Neutrophil (primary cell): Measurements from ENCODE around the gene SLITRK1.

Experiments used
- H3K27ac ChIP-seq: fragments of 200-600 bp; sonication (generic); 2 replicates; pipeline ENCODE4 v1.5.1; 2016; ENCODE audit warnings: mild to moderate bottlenecking, moderate library complexity
- H3K27me3 ChIP-seq: fragments of 200-600 bp; sonication (generic); 2 replicates; pipeline ENCODE4 v1.6.0; 2016; ENCODE audit warnings: mild to moderate bottlenecking
- H3K36me3 ChIP-seq: fragments of 200-600 bp; sonication (generic); 2 replicates; pipeline ENCODE4 v1.5.1; 2017
- H3K4me1 ChIP-seq, 2 experiments: fragments of 200-600 bp in 1 of 2; sonication (generic) in 1 of 2; 1 replicate in 1 of 2; 2 replicates in 1 of 2; pipeline versions ENCODE4 v1.5.1 to v1.6.1; 2013 to 2016; ENCODE audit warnings: low read depth in 1 of 2, low read length in 1 of 2, mild to moderate bottlenecking in 1 of 2, moderate library complexity in 1 of 2; ENCODE audit not compliant: control insufficient read depth in 1 of 2, insufficient read depth in 1 of 2
- H3K4me3 ChIP-seq, 2 experiments: fragments of 200-600 bp in 1 of 2; sonication (generic) in 1 of 2; 1 replicate in 1 of 2; 2 replicates in 1 of 2; pipeline ENCODE4 v1.5.1; 2013 to 2016; ENCODE audit warnings: low read depth in 1 of 2, low read length in 1 of 2, mild to moderate bottlenecking in 1 of 2, moderate library complexity in 1 of 2
- H3K9me3 ChIP-seq: fragments of 200-600 bp; sonication (generic); 2 replicates; pipeline ENCODE4 v1.5.1; 2016
- CTCF ChIP-seq: fragments of 200-600 bp; sonication (generic); IDR thresholded peaks from 2 replicates; pipeline ENCODE4 v1.5.1; 2016; ENCODE audit warnings: antibody characterized with exemption

SLITRK1 gene

GRCh38 chr13:83883061-83883523 is 818 bp upstream of the SLITRK1 start:
- no peaks in the 10 kb centered on the region for H3K4me1 ChIP-seq
- no peak overlapping the region for H3K4me3 ChIP-seq
- H3K36me3 ChIP-seq, result no peaks in the 10 kb centered on the region
- H3K27ac ChIP-seq, result no peak overlapping the region
- no peak for TF ChIP-seq CTCF
- no peaks in the 10 kb centered on the region for H3K9me3 ChIP-seq
- H3K27me3 ChIP-seq, result peaks cover 62% of the 10 kb centered on the region

- peaks cover 67% of the 10 kb centered on the region for H3K27me3 ChIP-seq
- no peak overlapping the region for H3K4me3 ChIP-seq
- TF ChIP-seq CTCF, result no peak
Observed at GRCh38 chr13:83882606-83882959, 309 bp upstream of the SLITRK1 start.

GRCh38 chr13:83881140-83881684 is 1.1 kb downstream of the SLITRK1 start:
- no peaks in the 10 kb centered on the region for H3K9me3 ChIP-seq
- H3K36me3 ChIP-seq, result no peaks in the 10 kb centered on the region
- H3K27ac ChIP-seq, result no peak overlapping the region
- peaks cover 72% of the 10 kb centered on the region for H3K27me3 ChIP-seq
- no peak overlapping the region for H3K4me3 ChIP-seq
- H3K4me1 ChIP-seq, result no peaks in the 10 kb centered on the region
- TF ChIP-seq CTCF, result no peak

More at GRCh38 chr13:83882606-83882959, 309 bp upstream of the SLITRK1 start:
- Histone ChIP-seq H3K9me3 (no peaks in the 10 kb centered on the region), H3K4me1 (no peaks in the 10 kb centered on the region), H3K27ac (no peak overlapping the region), H3K36me3 (no peaks in the 10 kb centered on the region)

GRCh38 chr13:83880275-83881139 is 1.8 kb downstream of the SLITRK1 start:
- TF ChIP-seq CTCF, result no peak
- Histone ChIP-seq H3K4me3 (no peak overlapping the region), H3K27me3 (peaks cover 72% of the 10 kb centered on the region)

GRCh38 chr13:83879431-83880171 is 2.7 kb downstream of the SLITRK1 start:
- H3K9me3 ChIP-seq, result no peaks in the 10 kb centered on the region
- no peaks in the 10 kb centered on the region for H3K4me1 ChIP-seq
- peaks cover 72% of the 10 kb centered on the region for H3K27me3 ChIP-seq
- no peak overlapping the region for H3K27ac ChIP-seq
- H3K36me3 ChIP-seq, result no peaks in the 10 kb centered on the region
- no peak for TF ChIP-seq CTCF
- no peak overlapping the region for H3K4me3 ChIP-seq

More at GRCh38 chr13:83880275-83881139, 1.8 kb downstream of the SLITRK1 start:
- Histone ChIP-seq H3K4me1 (no peaks in the 10 kb centered on the region), H3K36me3 (no peaks in the 10 kb centered on the region), H3K27ac (no peak overlapping the region), H3K9me3 (no peaks in the 10 kb centered on the region)
